Erythroblast (primary cell): ENCODE results near the gene NEGR1.

Experiments used
- GATA1 ChIP-seq: IDR thresholded peaks from 2 replicates; pipeline ENCODE4 v1.6.1; 2011; ENCODE audit warnings: low read depth, mild to moderate bottlenecking, control low read depth, low read length, moderate library complexity
- POLR2A ChIP-seq: IDR thresholded peaks from 2 replicates; pipeline ENCODE4 v1.6.1; 2011; ENCODE audit warnings: mild to moderate bottlenecking, low read length

- TF ChIP-seq POLR2A (no peak), GATA1 (no peak)
Measured at GRCh38 chr1:72060466-72061245, 221.7 kb downstream of the NEGR1 start.
